Ishikawa (cell line): Measurements from ENCODE around the gene MOGAT3.

ENCODE experiments used
- CEBPB ChIP-seq: IDR thresholded peaks from 2 replicates; pipeline ENCODE4 v1.6.1; 2012
- EGR1 ChIP-seq: IDR thresholded peaks from 2 replicates; pipeline ENCODE4 v1.6.1; 2012
- EP300 ChIP-seq: IDR thresholded peaks from 2 replicates; pipeline ENCODE4 v1.6.1; 2012; ENCODE audit warnings: borderline replicate concordance
- FOXM1 ChIP-seq: IDR thresholded peaks from 2 replicates; pipeline ENCODE4 v1.6.1; 2012; ENCODE audit warnings: low read depth, borderline replicate concordance
- MAX ChIP-seq: IDR thresholded peaks from 2 replicates; pipeline ENCODE4 v1.6.1; 2012
- NFIC ChIP-seq: IDR thresholded peaks from 2 replicates; pipeline ENCODE4 v1.6.1; 2012
- RAD21 ChIP-seq: IDR thresholded peaks from 2 replicates; pipeline ENCODE4 v1.6.1; 2012; ENCODE audit warnings: low read depth
- REST ChIP-seq: IDR thresholded peaks from 2 replicates; pipeline ENCODE4 v1.6.1; 2012; ENCODE audit warnings: low read depth, mild to moderate bottlenecking
- TAF1 ChIP-seq: IDR thresholded peaks from 2 replicates; pipeline ENCODE4 v1.6.1; 2012; ENCODE audit warnings: low read depth, mild to moderate bottlenecking
- TCF12 ChIP-seq: IDR thresholded peaks from 2 replicates; pipeline ENCODE4 v1.6.1; 2012; ENCODE audit warnings: low read depth
- USF1 ChIP-seq: IDR thresholded peaks from 2 replicates; pipeline ENCODE4 v1.6.1; 2012
- YY1 ChIP-seq: IDR thresholded peaks from 2 replicates; pipeline ENCODE4 v1.6.1; 2012; ENCODE audit warnings: low read depth
- ZBTB7A ChIP-seq: IDR thresholded peaks from 2 replicates; pipeline ENCODE4 v1.6.1; 2012; ENCODE audit warnings: low read depth

GRCh38 chr7:101241443-101242349 is 40.9 kb upstream of the MOGAT3 start:
- TF ChIP-seq EP300 (no peak), MAX (no peak), TAF1 (no peak), YY1 (no peak), TCF12 (no peak), REST (no peak), RAD21 (no peak), FOXM1 (no peak), CEBPB (no peak), USF1 (no peak), EGR1 (no peak), NFIC (no peak), ZBTB7A (no peak)
